SK-N-SH treated with all-trans-retinoic acid at 6 μM for 48 hours (cell line): ENCODE data around the gene AP3S1.

Experiments used
- ARNTL ChIP-seq: fragments of 450-650 bp; formaldehyde crosslinking; IDR thresholded peaks from 2 replicates; pipeline ENCODE4 v1.5.0; 2020; ENCODE audit warnings: low read depth, mild to moderate bottlenecking, moderate library complexity, borderline replicate concordance
- ESRRG ChIP-seq: fragments of 250-450 bp; sonication (Bioruptor Pico); IDR thresholded peaks from 2 replicates; pipeline ENCODE4 v1.6.1; 2021; ENCODE audit warnings: mild to moderate bottlenecking
- OSR1 ChIP-seq: fragments of 250-450 bp; sonication (Bioruptor Pico); IDR thresholded peaks from 2 replicates; pipeline ENCODE4 v1.8.0; 2022; ENCODE audit warnings: moderate library complexity, mild to moderate bottlenecking, inconsistent platforms
- SNAI2 ChIP-seq: fragments of 250-450 bp; sonication (Bioruptor Pico); IDR thresholded peaks from 2 replicates; pipeline ENCODE4 v1.5.0; 2020; ENCODE audit warnings: mild to moderate bottlenecking, moderate library complexity
- TCF4 ChIP-seq: fragments of 250-450 bp; sonication (Bioruptor Pico); IDR thresholded peaks from 2 replicates; pipeline ENCODE4 v1.8.0; 2021; ENCODE audit warnings: mild to moderate bottlenecking, moderate library complexity, borderline replicate concordance
- TOX ChIP-seq: fragments of 250-450 bp; sonication (Bioruptor Pico); IDR thresholded peaks from 2 replicates; pipeline ENCODE4 v1.8.0; 2021; ENCODE audit warnings: mild to moderate bottlenecking, moderate library complexity, borderline replicate concordance

GRCh38 chr5:115838885-115839518, 2.7 kb upstream of the AP3S1 start:
- TF ChIP-seq SNAI2 (CRISPR knock-in tag) (no peak), ESRRG (no peak), ARNTL (CRISPR knock-in tag) (no peak), TCF4 (CRISPR knock-in tag) (no peak), OSR1 (CRISPR knock-in tag) (no peak), TOX (CRISPR knock-in tag) (no peak)
